Tibial artery (tissue), 4 donors: Measurements from ENCODE around the gene PDSS2.

Experiments used
- DNase-seq, 2 donors: peaks; one replicate each; pipeline ENCODE4 v3.0.0-alpha.2; 2019
- H3K27ac ChIP-seq, 2 donors: fragments of 200-600 bp; sonication (generic) in 1 of 2; 1 replicate in 1 of 2; 2 replicates in 1 of 2; pipeline ENCODE4 v1.5.1; 2018 to 2019; ENCODE audit warnings: mild to moderate bottlenecking in 1 of 2
- H3K27me3 ChIP-seq, 2 donors: fragments of 200-600 bp; sonication (generic) in 1 of 2; one replicate each; pipeline versions ENCODE4 v1.5.1 to v1.6.0; 2016 to 2019
- H3K36me3 ChIP-seq, 3 donors: fragments of 200-600 bp; sonication (generic) in 2 of 3; one replicate each; pipeline ENCODE4 v1.5.1; 2016 to 2019; ENCODE audit warnings: mild to moderate bottlenecking in 2 of 3
- H3K4me1 ChIP-seq, 4 donors: fragments of 200-600 bp; sonication (generic) in 2 of 4; 1 replicate in 3 of 4; 2 replicates in 1 of 4; pipeline ENCODE4 v1.5.1; 2016 to 2019
- H3K4me3 ChIP-seq, 2 donors: fragments of 200-600 bp; sonication (generic) in 1 of 2; 1 replicate in 1 of 2; 2 replicates in 1 of 2; pipeline ENCODE4 v1.5.1; 2018 to 2019; ENCODE audit warnings: mild to moderate bottlenecking in 2 of 2
- H3K9me3 ChIP-seq, 3 donors: fragments of 200-600 bp; sonication (generic) in 1 of 3; one replicate each; pipeline ENCODE4 v1.5.1; 2016 to 2019
- intact Hi-C: fragments of 100-400 bp; cut with DNase I; formaldehyde crosslinking; loops from one replicate; pipeline ENCODE4 v1.15.0; 2023; ENCODE audit warnings: low total_unique reads
- TF ChIP-seq, protein P1 (sequence below), 2 experiments: fragments of 200-600 bp in 1 of 2; fragments of 450-650 bp in 1 of 2; IDR thresholded peaks; one replicate each; pipeline ENCODE4 v1.5.1; 2017 to 2019; ENCODE audit warnings: antibody characterized with exemption in 2 of 2, mild to moderate bottlenecking in 1 of 2, moderate library complexity in 1 of 2

The PDSS2 gene

DNA sequence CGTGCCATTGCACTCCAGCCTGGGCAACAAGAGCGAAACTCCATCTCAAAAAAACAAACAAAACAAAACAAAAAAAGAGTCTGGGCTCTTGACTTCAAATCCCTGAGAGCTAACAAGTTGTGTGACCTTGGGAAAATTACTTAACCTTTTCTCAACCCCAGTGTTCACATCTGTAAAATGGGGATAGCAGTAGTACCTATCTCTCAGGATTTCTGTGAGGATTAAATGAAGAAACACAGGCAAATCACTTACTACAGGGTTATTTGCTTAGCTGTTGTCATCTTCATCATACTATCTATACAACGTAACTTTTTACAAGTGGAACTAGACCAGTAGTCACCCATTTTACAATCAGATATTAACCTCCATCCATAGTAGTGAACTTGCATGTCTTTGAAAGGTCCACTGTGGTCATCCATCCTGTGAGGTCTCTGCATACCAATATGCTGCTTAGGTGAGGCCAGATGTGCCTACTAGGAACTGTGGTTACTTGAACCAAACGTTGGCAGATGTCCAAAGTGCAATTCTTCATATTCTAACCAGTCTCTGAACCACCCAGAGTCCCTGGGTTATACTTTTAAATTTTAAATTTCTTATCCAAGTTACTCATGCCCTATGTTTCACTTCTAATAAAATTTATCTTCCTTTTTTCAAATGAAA is 215.2 kb downstream of the PDSS2 start:
- no peaks in the 10 kb centered on the region for H3K36me3 ChIP-seq
- no peaks in the 10 kb centered on the region for H3K4me1 ChIP-seq
- H3K9me3 ChIP-seq: no peaks in the 10 kb centered on the region
- H3K27me3 ChIP-seq: no peaks in the 10 kb centered on the region
- no peak overlapping the region for H3K4me3 ChIP-seq
- H3K27ac ChIP-seq: no peak overlapping the region
- intact Hi-C loops: no loop called here
- DNase-seq: no peak
- TF ChIP-seq, protein P1, sequence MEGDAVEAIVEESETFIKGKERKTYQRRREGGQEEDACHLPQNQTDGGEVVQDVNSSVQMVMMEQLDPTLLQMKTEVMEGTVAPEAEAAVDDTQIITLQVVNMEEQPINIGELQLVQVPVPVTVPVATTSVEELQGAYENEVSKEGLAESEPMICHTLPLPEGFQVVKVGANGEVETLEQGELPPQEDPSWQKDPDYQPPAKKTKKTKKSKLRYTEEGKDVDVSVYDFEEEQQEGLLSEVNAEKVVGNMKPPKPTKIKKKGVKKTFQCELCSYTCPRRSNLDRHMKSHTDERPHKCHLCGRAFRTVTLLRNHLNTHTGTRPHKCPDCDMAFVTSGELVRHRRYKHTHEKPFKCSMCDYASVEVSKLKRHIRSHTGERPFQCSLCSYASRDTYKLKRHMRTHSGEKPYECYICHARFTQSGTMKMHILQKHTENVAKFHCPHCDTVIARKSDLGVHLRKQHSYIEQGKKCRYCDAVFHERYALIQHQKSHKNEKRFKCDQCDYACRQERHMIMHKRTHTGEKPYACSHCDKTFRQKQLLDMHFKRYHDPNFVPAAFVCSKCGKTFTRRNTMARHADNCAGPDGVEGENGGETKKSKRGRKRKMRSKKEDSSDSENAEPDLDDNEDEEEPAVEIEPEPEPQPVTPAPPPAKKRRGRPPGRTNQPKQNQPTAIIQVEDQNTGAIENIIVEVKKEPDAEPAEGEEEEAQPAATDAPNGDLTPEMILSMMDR (IDR thresholded peaks at IDR 0.05): no peak

DNA sequence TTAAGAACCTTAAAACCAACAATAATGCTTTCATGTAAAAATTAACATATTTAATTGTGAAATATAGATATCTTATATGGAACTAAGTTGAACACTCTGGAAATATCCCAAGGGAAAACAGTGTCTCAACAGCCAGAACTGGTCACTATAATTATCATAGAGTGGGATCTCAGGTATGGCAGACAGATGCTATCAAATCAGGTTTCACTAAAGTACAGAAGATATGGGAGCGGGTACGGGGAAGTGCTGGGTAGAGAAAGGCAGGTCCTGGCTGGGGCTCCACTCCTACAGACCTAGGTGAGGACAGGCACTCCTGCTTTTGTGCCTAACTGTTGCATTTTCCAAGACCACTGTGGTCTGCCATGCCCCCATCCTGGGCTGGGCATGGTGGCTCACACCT is 215.9 kb downstream of the PDSS2 start:
- intact Hi-C loops: no loop called here
- DNase-seq: no peak
- TF ChIP-seq, protein P1 (IDR thresholded peaks at IDR 0.05): no peak
- Histone ChIP-seq H3K9me3 (no peaks in the 10 kb centered on the region), H3K36me3 (no peaks in the 10 kb centered on the region), H3K4me3 (no peak overlapping the region), H3K27me3 (no peaks in the 10 kb centered on the region), H3K4me1 (no peaks in the 10 kb centered on the region), H3K27ac (no peak overlapping the region)

DNA sequence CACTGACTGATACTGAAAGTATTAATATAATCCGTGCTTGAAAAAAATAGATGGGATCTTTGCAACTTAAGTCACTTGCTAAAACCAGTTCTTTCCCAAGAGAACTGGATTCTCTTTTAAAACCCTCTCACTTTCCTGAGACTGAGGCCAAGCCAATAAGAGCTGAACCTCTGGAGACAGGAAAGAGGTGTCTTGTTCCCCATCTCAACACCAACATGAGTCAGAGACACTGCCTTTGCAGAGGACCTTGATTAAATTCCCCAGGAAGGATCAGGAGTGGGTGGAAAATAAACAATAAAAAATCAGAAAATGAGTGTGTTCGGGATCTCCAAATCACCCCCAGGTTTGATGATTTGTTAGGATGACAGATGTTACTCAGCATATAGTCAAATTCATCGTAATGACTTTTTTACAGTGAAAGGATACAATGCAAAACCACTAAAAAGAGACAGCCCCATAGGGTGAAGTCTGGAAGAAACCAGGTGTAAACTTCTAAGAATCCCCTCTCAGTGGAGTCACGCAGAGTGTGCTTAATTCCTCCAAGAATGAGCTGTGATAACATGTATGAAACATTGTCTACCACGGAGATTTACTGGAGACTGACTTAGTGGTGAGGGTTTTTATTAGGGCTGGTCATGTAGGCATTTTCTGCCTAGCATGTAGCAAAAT is 221.2 kb downstream of the PDSS2 start:
- TF ChIP-seq, protein P1 (IDR thresholded peaks at IDR 0.05): no peak
- peaks cover 0 to 10% (median 2%) of the 10 kb centered on the region in 4 donors for H3K4me1 ChIP-seq
- no peak overlapping the region for H3K4me3 ChIP-seq
- peaks cover 0 to 11% (median 6%) of the 10 kb centered on the region in 3 donors for H3K36me3 ChIP-seq
- no peaks in the 10 kb centered on the region for H3K9me3 ChIP-seq
- no peak overlapping the region for H3K27ac ChIP-seq
- intact Hi-C loops: no loop called here
- H3K27me3 ChIP-seq: no peaks in the 10 kb centered on the region
- no peak for DNase-seq

DNA sequence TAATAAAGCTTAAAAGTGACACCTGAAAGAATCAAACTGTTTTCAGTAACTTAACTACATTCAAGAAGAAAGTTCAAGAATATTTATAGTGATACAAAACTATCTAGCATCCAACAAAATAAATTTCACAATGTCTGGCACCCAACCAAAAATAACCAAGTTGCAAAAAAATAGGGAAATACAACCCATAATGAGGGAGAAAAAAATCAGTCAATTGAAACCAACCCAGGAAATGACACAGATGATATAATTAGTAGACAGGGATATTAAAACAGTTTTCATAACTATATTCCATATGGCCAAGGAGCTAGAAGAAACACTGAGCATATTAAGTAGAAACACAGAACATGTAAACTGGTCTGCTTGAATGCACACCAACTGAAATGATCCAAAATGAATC is 223.9 kb downstream of the PDSS2 start:
- H3K4me1 ChIP-seq: peaks cover 0 to 10% (median 2%) of the 10 kb centered on the region in 4 donors
- intact Hi-C loops: no loop called here
- no peak overlapping the region for H3K27ac ChIP-seq
- H3K4me3 ChIP-seq: no peak overlapping the region
- no peak for DNase-seq
- peaks cover 0 to 11% (median 6%) of the 10 kb centered on the region in 3 donors for H3K36me3 ChIP-seq
- no peaks in the 10 kb centered on the region for H3K9me3 ChIP-seq
- TF ChIP-seq, protein P1 (IDR thresholded peaks at IDR 0.05): no peak
- no peaks in the 10 kb centered on the region for H3K27me3 ChIP-seq

DNA sequence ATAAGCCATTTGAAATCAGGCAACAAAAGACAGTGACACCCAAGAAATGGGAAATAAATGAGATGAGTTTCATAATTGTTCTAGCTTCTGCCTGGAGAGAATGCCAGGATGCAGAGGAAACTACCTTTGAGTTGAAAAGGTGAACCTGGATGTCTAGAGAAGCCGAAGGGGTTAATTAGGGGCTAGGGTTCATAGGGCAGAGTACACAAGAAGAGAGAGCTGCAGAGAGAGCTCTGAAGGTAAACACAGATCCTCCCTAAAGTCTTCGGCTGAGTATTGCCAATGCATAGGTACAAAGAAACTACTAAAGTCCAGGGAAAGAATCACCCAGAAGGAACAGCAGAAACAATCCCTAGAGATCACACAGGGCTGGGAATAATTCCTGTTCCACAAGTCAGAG is 224.4 kb downstream of the PDSS2 start:
- Histone ChIP-seq H3K4me3 (no peak overlapping the region), H3K9me3 (no peaks in the 10 kb centered on the region), H3K4me1 (peaks cover 0 to 10% (median 2%) of the 10 kb centered on the region in 4 donors), H3K27me3 (no peaks in the 10 kb centered on the region), H3K27ac (no peak overlapping the region), H3K36me3 (peaks cover 0 to 11% (median 6%) of the 10 kb centered on the region in 3 donors)
- DNase-seq: no peak
- TF ChIP-seq, protein P1 (IDR thresholded peaks at IDR 0.05): no peak
- intact Hi-C loops: no loop called here
